PC-9 (cell line): ENCODE results near the gene PTPN21. TPM values are rescaled to one million over a fixed set of nuclear protein-coding genes. Genes with fewer than 3 reads are reported as not detected.

Experiments
- BruUV-seq: library from RNA; stranded (reverse); fragments of 400-500 nt; replicated peaks from 2 replicates; lab custom pipeline; 2021; lab: Mats Ljungman, UMichigan
- CTCF ChIA-PET: fragments of 300-600 bp; sonication (Branson Sonifier 250); formaldehyde crosslinking; loops from one replicate; lab custom pipeline; 2022; ENCODE audit warnings: antibody characterized with exemption; lab: Charles Lee
- POLR2A ChIA-PET: fragments of 300-600 bp; sonication (Branson Sonifier 250); formaldehyde crosslinking; loops from one replicate; lab custom pipeline; 2022; ENCODE audit warnings: antibody characterized with exemption; ENCODE audit not compliant: unreplicated experiment; lab: Charles Lee
- DNase-seq, 2 experiments: peaks; one replicate each; pipeline versions ENCODE4 v3.0.0 to v3.0.0-alpha.2; 2015 to 2022; ENCODE audit warnings: mixed read lengths in 1 of 2
- H2AFZ ChIP-seq: fragments of 200-600 bp; sonication (generic); 2 replicates; pipeline ENCODE4 v1.8.1; 2017; ENCODE audit warnings: antibody characterized with exemption
- H3F3A ChIP-seq: fragments of 200-600 bp; sonication (generic); 2 replicates; pipeline ENCODE4 v1.8.1; 2017; ENCODE audit warnings: antibody characterized with exemption, mild to moderate bottlenecking, low read depth; ENCODE audit not compliant: insufficient read depth
- H3K27ac ChIP-seq: fragments of 200-600 bp; sonication (generic); 2 replicates; pipeline ENCODE4 v1.6.1; 2016; ENCODE audit warnings: mixed run types
- H3K27me3 ChIP-seq: fragments of 200-600 bp; sonication (generic); 2 replicates; pipeline ENCODE4 v1.6.1; 2016; ENCODE audit warnings: low read depth, mixed run types; ENCODE audit not compliant: insufficient read depth
- H3K36me3 ChIP-seq: fragments of 200-600 bp; sonication (generic); 2 replicates; pipeline ENCODE4 v1.6.1; 2016; ENCODE audit warnings: low read depth, mixed run types
- H3K4me1 ChIP-seq: fragments of 200-600 bp; sonication (generic); replicated peaks from 2 replicates; pipeline ENCODE4 v1.6.1; 2016; ENCODE audit warnings: mixed run types; ENCODE audit not compliant: insufficient read depth
- H3K4me2 ChIP-seq: fragments of 200-600 bp; sonication (generic); 2 replicates; pipeline ENCODE4 v1.6.1; 2017; ENCODE audit warnings: mixed run types
- H3K4me3 ChIP-seq: fragments of 200-600 bp; sonication (generic); 2 replicates; pipeline ENCODE4 v1.6.1; 2016; ENCODE audit warnings: mixed run types
- H3K79me2 ChIP-seq: fragments of 200-600 bp; sonication (generic); 2 replicates; pipeline ENCODE4 v1.6.1; 2017; ENCODE audit warnings: low read depth, mixed run types
- H3K9me2 ChIP-seq: fragments of 200-600 bp; sonication (generic); 2 replicates; pipeline ENCODE4 v1.8.1; 2017; ENCODE audit warnings: mild to moderate bottlenecking; ENCODE audit not compliant: insufficient read depth
- H3K9me3 ChIP-seq: fragments of 200-600 bp; sonication (generic); 2 replicates; pipeline ENCODE4 v1.8.1; 2016; ENCODE audit warnings: low read depth; ENCODE audit not compliant: insufficient read depth
- H4K20me1 ChIP-seq: fragments of 200-600 bp; sonication (generic); 2 replicates; pipeline ENCODE4 v1.8.1; 2017; ENCODE audit not compliant: insufficient read depth
- CTCF ChIP-seq: fragments of 200-600 bp; sonication (generic); conservative IDR thresholded peaks from 2 replicates; pipeline ENCODE4 v1.6.1; 2017; ENCODE audit warnings: mixed run types, antibody characterized with exemption, mild to moderate bottlenecking, moderate library complexity
- EZH2 ChIP-seq: fragments of 200-600 bp; sonication (generic); IDR thresholded peaks from 2 replicates; pipeline ENCODE4 v1.8.0; 2017; ENCODE audit warnings: antibody characterized with exemption, low read depth
- intact Hi-C: fragments of 100-400 bp; cut with micrococcal nuclease; formaldehyde crosslinking; loops from one replicate; pipeline ENCODE4 v1.10.0; 2022; ENCODE audit not compliant: unreplicated experiment
- total RNA-seq: library from RNA; stranded (reverse); gene quantifications from 2 replicates; pipeline ENCODE4 v1.2.3, GENCODE V29; 2021

Gene PTPN21
- total RNA-seq, 1 experiment from 2014 or later: 4.0 TPM

DNA sequence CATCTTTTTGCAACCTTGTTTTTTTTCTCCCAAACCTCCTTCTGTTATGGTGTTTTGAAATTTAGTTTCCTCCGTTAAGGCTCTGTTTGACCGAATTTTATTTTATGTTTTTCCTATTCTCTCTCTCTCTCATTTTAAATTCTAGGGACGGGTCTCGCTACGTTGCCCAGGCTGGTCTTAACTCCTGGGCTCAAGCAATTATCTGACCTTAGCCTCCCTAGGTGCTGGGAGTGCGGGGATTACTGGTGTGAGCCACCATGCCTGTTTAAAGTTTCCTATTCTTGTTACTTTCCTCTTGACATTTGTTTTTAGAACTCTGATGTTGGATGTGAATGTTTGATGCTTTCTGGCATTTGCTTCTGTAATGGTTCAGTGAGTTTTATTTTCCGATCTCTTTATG, 9.0 kb upstream of the PTPN21 start:
- Histone ChIP-seq H3K4me1 (peaks cover 16% of the 10 kb centered on the region; the same call in 1 of the 2 replicates), H3K9me2 (no peaks in the 10 kb centered on the region), H4K20me1 (no peaks in the 10 kb centered on the region), H3F3A (no peaks in the 10 kb centered on the region), H3K27me3 (no peaks in the 10 kb centered on the region), H3K9me3 (no peaks in the 10 kb centered on the region), H3K4me2 (peak overlapping the region; percentile 89), H3K4me3 (peak overlapping the region; percentile 69), H2AFZ (peak overlapping the region; percentile 95), H3K36me3 (peaks cover 6% of the 10 kb centered on the region), H3K27ac (no peak overlapping the region), H3K79me2 (peaks cover 22% of the 10 kb centered on the region)
- DNase-seq: no peak
- BruUV-seq: no TSS peak
- POLR2A ChIA-PET: interaction anchor here (0.6 kb wide), 1 partner anchor 626 kb away, joined by 4 read pairs; no protein-coding TSS in a partner anchor
- CTCF ChIA-PET: no interaction called here
- intact Hi-C loops: loop anchor here (5.0 kb wide), 1 partner anchor 72 kb away; no protein-coding TSS in a partner anchor
- TF ChIP-seq EZH2: no peak
- TF ChIP-seq CTCF: no peak

GRCh38 chr14:88562831-88563686, 8.3 kb upstream of the PTPN21 start, which contains the start of gene ZC3H14:
Gene ZC3H14 (plus strand): TSS chr14:88563037. CDS start chr14:88563134, 97 bp downstream.
- H3K4me3 ChIP-seq: peak within 1 kb of the TSS; percentile 69
- H3K36me3 ChIP-seq: peaks cover 5% of the 10 kb centered on the region
- H2AFZ ChIP-seq: peak within 1 kb of the TSS; percentile 95
- POLR2A ChIA-PET: interaction anchor here (0.6 kb wide), 1 partner anchor 626 kb away, joined by 4 read pairs; no protein-coding TSS in a partner anchor
- H3K9me2 ChIP-seq: no peaks in the 10 kb centered on the region
- CTCF ChIA-PET: no interaction called here
- peak within 1 kb of the TSS; percentile 39; the same call in 1 of the 2 replicates for H3K27ac ChIP-seq
- H3F3A ChIP-seq: no peaks in the 10 kb centered on the region
- BruUV-seq: no TSS peak
- TF ChIP-seq CTCF: no peak
- no peak for TF ChIP-seq EZH2
- peaks cover 16% of the 10 kb centered on the region; the same call in 1 of the 2 replicates for H3K4me1 ChIP-seq
- H3K9me3 ChIP-seq: no peaks in the 10 kb centered on the region
- no peaks in the 10 kb centered on the region for H4K20me1 ChIP-seq
- no peaks in the 10 kb centered on the region for H3K27me3 ChIP-seq
- peak within 1 kb of the TSS; percentile 89 for H3K4me2 ChIP-seq
- peak; percentile 60 to 67 for DNase-seq
- intact Hi-C loops: loop anchor here (5.0 kb wide), 1 partner anchor 71 kb away; no protein-coding TSS in a partner anchor
- H3K79me2 ChIP-seq: peaks cover 22% of the 10 kb centered on the region

GRCh38 chr14:88562532-88562830, 7.7 kb upstream of the PTPN21 start:
- Histone ChIP-seq H3K79me2 (peaks cover 22% of the 10 kb centered on the region), H3K27ac (no peak overlapping the region), H3K4me2 (peak overlapping the region; percentile 89), H2AFZ (peak overlapping the region; percentile 95), H3K9me2 (no peaks in the 10 kb centered on the region), H3K36me3 (no peaks in the 10 kb centered on the region; the same call in 1 of the 2 replicates), H3K9me3 (no peaks in the 10 kb centered on the region), H3K4me3 (peak overlapping the region; percentile 69), H3F3A (no peaks in the 10 kb centered on the region), H3K4me1 (peaks cover 16% of the 10 kb centered on the region; the same call in 1 of the 2 replicates), H4K20me1 (no peaks in the 10 kb centered on the region), H3K27me3 (no peaks in the 10 kb centered on the region)
- BruUV-seq: TSS peak; percentile 95
- ChIA-PET POLR2A (no interaction called here), CTCF (no interaction called here)
- TF ChIP-seq CTCF: no peak
- TF ChIP-seq EZH2: no peak
- no peak for DNase-seq
- intact Hi-C loops: loop anchor here (5.0 kb wide), 1 partner anchor 70 kb away; no protein-coding TSS in a partner anchor
